Kidney glomerular epithelial cell (primary cell): ENCODE data around the gene POLR3GL.
A peak's percentile ranks its signal among the peaks of the same experiment; 100 is the strongest.

ENCODE experiments used
- DNase-seq: peaks from one replicate; lab custom pipeline; 2025; lab: John Stamatoyannopoulos, UW

Gene POLR3GL

DNA sequence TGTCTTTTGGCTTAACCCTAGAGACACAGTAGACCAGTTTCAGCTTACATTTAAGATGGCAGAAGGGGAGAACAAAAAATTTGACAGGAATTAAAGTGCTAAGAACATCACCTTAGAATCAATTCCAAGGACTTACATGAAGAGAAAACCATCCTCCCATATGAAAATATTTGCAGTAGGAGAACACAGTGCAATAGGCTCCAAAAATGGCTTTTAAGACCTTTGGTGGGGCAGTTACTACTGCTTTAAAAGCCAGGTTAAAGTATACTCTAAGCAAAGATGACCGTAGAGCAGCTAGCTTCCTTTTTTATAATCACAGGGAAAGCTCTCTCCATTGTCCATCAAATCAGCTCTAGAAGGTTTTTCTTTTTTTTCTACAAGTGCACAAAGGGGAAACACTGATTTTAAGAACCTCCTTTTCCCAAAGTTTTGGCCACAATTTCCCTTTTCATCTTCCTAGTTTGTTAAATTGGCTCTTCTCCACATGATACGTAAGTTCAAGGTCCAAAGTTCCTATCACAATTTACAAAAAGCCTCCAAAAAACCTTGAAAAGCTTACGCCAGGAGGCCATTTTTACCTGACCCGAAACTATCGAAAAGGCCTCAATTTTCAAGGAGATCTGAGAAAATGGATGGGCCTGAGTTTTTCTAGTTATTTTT, 28.6 kb downstream of the POLR3GL start:
- no peak for DNase-seq

DNA sequence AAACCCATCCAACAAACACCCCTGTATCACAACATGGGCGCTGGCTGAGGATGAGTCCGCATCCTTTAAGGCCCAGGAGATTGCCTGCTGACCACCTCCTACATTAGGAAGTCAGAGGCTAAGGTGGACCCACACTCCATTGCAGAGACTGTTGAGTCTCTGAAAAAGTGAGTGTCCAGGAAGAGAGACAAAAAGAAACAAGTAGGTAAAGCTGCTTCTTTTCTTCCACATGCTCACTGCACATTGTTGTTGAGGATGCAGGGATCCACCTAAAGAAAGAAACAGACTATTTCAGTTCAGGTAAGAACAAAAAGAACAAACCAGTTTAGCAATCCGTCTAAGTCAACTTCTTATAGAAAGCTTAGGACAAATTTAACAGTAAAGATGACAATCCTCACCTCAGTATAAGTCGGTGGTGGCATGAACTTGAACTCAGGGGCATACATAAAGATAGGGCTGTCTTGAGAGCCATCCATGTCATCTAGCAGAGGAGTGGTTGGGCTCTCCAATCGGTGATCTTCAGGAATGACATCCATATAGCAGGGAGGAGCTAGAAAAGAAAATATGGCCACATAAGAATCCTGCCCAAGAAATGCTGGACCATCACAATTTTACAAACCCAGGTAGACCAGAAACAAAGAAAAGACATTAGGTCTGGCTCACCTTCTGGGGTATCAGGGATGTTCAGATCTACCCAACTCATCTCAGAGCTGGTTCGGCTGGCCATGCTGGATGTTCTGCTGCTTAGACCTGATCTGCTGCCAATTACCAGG, 29.3 kb downstream of the POLR3GL start:
- DNase-seq = no peak

DNA sequence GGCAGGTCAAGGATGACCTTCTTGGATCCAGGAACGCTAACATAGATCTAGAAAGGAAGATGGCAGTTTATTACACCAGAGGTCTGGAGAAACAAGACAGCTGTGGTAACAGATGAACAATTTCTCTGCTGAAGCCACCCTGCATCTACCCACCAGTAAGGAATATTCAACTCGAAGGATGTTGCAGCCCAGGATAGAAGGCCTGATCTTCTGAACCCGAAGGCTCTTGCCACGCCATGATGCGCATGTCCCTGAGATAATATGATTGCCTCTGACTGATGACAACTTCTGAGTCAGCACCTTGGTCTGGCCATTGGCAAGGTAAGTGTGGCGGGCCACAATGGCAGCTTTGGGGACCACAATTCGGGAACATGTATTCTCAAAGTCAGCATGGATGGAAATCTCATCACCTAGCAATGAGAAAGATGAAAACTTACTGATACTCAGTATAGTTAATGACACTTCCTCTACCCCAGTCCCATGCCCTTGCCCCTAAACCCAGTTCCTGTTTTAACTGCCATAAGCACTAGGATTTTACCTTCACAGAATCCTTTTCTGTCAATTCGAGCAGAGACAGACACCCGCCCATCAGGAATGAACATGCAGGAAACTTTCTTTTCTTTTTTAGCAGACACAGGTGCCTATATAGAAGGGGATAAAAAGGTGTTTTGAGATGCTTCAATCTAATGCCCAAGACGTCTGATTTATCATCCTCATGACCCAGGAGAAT, 30.1 kb downstream of the POLR3GL start:
- DNase-seq = no peak

DNA sequence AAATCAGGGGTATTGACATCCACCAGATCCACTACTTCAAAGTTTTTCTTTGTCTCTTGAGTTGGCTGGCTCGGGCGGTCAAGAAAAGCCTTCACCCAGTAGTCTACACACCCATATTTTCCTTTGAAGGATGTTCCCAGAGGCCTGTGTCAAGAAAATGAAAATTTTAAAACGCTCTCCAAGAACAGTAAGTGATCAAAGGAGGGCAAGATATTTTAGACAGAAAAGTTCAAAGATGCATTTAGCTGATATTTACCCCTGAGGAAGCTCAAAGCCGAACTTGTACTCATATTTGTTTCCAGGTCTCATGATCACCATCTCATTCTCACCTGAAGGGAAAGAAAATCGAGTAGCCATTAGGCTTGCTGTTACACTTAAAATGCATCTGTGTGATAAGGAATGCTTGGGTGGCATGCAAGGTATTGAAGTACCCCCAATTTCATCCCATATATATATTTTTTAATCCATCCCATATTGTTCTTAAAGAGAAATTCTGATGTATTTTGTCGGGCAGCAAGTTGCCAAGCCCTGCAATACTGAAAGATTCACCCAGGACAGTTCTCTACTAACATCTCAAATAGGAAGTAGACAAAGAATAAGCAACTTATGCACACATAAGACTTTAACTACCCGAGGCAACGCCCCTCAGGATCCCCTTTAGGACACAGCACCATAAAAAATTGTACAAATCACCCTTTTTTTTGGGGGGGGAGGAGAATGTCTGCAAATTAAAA, 30.8 kb downstream of the POLR3GL start:
- DNase-seq = no peak

DNA sequence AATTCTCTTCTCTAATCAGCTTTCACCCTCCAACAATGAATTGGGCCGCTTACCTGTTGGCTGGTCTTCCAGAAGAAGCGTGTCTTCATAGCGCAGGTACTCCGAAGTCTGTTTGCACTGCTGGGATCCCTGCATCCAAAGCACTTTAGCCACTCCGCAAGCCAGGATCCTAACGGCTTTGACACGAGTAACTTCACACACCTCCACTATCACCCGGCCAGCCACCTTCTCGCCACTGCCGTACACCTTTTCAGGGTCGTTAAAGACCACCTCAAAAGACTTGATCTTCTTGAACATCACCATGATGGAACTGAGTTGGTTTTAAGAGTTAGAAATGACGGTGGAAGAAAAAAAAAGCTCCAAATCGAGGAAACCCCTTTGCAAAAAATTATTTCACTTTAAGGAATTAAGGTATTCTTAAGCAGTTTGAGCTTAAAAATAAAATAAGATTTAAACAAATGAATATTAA, 31.5 kb downstream of the POLR3GL start:
- peak; percentile 35 for DNase-seq

DNA sequence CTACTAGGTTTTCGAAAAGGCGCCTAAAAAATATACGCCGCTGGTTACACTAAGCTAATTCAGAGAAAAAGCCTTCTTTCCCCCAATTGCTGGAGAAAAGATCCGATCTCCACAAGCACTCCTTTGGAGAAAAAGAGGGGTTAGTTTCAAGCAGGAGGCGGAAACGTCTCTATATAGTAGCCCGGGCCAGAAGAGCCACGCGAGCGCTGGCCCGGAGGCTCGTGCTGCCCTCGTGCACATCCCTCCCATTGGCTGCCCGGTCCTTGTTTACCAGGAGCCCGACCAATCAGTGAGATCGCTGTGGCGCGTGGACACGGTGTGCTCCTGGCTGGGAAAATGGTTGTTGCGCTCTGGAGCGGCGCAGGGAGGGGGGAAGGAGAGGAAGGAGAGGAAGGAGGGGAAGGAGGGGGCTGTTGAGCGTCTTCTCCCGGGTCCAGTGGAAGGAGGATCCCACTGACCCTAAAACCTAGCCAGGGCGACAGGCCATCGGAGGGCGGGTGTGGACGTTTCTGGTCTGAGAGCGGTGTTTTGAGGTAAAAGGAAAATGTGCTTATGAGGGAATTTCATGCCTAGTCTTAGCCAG, 32.0 kb downstream of the POLR3GL start, which contains the start of gene TXNIP:
Gene TXNIP, minus strand, starts transcription at position 147 of the 583 bp plus-strand sequence. CDS start 313 bp downstream, outside the sequence.
- DNase-seq = peak; percentile 97

DNA sequence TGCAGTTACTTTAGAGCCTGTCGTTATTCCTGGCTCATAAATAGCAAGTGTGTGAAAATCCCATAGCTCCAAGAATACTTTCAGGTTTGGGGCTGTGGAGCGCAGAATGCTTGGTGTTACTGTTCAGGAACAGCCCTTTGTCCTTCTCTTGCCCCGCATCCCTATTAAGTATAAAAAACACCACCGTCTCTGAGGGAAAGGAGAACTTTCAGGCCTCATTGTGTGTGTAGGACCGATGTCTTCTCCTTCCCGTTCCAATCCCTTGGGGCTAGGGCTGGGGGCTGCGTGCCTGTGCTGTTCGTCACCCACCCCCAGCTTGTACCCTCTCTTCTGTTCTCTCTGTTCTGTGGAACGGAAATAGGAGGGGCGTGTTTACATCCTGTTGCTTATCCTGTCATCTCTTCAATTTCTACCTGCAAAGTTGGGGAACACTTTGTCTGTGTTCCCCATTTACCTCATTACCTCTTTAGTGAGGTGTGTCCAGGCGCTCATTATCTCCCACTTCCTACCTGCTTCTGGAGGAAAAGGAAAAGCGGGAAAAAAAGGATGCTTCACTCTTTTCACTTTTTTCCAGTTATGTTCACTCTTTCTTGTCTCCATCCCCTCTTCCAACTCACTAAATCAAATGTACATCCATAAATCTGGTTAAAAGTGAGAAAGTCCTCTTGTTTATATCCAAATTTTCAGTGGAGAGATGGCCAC, 32.7 kb downstream of the POLR3GL start:
- DNase-seq = no peak

DNA sequence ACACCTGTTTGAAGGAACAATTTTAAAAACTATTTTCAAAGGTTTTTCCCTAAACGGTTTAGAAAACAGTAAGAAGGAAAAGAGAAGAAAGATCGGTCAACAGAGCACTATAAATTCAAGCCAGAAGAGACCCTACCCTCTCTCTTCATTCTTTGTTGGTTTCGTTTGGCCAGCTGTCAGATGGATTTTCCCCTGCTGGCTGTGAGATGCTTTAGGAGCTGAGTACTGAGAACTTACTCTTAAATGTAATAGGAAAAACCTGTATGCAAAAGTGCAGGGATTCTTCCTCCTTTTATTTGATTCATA, 33.2 kb downstream of the POLR3GL start:
- DNase-seq = no peak

DNA sequence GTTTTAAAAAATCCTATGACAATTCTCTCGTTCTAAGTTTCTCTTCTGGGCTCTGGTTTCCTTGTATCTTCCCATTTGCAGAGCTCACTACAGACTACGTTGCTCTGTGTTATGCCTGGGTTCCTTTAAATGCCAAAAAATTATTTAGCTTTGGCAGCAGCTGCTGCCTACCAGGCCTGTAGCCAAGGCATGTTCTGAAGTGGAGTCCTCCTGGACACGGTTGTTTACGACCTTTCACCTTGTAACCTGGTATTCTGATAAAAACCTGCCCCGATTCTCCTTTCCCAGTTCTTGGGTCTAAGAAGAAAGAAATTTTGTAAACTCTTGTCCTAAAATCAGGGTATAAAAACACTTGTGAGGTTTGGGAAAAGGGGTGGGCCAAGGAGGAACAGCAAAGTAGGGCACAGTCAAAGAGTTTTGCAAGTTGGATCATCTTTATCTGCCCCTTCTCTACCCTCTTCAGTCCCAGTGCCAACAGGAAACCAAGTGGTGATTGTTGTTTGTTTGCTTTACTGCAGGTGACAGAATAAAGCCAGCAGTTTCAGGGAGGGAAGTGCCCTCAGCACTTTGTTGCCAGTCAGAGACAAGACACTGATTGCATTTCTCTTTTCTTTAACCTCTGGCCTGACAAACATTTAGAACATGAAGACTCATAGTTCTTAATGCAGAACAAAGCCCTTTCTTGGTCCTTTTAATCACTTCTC, 35.0 kb downstream of the POLR3GL start:
- no peak for DNase-seq

DNA sequence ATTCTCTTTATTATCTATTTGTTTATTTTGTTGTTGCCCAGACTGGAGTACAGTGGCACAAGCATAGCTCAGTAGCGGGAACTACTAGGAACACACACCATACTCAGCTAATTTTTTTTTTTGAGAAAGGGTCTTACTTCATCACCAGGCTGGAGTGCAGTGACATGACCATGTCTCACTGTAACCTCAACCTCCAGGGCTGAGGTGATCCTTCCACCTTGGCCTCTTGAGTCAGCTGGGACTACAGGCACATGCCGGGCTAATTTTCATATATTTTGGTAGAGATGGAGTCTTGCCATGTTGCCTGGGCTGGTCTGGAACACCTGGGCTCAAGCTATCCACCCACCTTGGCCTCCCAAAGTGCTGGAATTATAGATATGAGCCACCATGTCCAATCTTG, 37.2 kb downstream of the POLR3GL start:
- no peak for DNase-seq

DNA sequence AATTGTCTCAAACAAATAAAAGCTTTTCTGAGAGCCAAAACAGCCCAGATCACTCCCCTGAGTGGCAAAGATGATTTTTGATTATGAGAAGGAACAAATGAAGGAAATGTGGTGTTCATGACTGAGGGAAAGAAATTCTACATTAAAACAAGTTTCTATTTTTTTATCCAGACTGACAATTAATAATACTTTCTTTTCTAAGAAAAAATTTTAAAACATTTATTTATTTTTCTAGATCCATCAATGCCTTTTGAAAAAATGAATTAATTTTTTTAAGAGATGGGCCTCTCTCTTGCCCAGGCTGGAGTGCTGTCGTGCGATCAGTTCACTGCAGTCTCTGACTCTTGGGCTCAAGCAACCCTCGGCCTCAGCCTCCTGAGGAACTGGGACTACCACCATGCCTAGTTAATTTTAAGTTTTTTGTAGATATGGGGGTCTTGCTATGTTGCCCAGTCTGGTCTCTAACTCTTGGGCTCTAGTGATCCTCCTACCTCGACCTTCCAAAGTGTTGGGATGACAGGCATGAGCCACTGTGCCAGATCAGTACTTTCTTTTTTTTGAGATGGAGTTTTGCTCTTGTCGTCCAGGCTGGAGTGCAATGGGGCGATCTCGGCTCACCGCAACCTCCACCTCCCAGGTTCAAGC, 43.1 kb downstream of the POLR3GL start:
- DNase-seq = no peak

DNA sequence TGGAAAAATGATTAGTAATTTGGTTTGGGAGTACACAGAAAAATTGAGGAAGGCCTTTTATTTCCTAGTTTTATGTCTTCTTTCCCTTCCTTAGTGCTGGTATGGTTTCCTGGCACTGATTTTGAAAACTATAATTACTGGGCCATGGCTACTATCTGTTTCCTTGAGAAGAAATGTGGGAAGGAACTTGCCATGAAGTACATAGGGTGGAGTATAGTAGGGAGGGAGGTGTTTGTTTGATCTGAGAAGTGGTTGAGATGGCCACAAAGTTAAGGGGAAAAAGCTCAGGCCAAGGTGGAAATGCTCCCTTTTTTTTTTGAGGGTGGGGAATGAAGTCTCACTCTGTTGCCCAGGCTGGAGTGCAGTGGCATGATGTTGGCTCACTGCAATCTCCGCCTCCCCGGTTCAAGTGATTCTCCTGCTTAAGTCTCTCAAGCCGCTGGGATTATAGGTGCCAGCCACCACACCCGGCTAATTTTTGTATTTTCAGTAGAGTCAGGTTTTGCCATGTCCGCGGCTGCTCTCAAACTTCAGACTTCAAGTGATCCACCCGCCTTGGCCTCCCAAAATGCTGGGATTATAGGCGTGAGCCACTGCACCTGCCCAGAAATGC, 45.7 kb downstream of the POLR3GL start:
- no peak for DNase-seq

DNA sequence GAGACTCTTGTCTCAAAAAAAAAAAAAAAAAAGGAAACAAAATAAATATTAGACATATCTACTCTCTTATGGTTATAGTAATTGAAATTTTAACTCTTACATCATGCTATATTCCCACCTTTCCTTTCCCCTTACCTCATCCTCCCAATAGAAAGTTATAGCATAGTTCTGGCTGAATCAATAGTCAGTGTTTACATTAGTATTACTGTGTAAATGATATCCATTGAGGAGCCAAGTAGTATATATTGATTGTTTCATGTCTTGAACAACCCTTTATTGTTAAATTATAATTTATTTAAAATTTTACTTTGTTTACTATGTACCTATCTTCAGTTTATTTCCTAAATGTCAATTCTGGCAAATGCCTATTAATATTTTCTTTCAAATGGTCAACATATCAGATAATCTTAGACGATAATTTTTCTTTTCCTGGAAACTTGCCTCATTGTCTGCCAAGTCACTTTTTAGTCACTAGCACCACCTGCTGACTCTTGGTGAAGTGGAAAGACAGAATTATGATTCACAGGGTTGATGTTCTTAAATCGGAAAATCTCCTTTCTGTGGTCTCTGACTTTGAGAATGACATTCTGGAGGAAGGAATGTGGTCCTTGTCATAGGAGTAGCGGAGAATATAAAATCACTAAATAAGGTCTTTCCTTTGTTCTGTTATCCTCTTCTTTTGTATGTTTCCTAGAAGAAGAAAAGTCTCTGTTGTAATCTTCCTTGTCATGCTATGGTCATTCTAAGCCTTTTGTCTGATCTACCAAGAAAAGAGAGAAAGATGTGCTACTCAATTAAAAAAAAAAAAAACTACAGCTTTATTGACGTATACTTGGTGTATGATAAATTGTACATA, 48.4 kb downstream of the POLR3GL start:
- peak; percentile 65 for DNase-seq

DNA sequence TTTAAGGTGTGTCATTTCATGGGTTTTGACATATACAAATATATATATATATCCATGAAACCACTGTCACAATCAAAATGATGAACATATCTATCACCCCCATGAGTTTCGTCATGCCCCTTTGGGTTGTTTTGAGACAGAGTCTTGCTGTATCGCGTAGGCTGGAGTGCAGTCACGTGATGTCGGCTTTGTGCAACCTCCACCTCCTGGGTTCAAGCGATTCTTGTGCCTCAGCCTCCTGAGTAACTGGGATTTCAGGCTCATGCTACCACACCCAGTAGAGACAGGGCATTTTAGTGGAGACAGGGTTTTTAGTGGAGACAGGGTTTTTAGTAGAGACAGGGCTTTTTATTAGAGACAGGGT, 49.1 kb downstream of the POLR3GL start:
- no peak for DNase-seq

DNA sequence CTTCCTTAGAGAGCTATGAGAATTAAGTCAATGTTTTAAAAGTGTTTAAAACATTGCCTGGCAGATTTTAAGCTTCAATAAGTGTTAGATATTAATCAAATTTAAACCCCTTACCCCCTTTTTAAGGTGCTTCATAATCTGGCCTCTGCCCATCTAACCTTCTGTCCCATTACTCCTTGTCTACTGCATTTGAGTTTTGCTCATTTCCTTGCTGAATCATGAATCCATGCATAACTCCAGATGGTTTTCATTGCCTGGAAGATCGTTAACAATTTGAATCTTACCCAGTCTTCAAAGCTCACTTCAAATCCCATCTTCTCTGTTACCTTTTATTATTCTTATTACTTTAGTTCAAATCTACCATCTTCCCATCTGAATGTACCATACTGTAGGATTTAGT, 52.4 kb downstream of the POLR3GL start:
- DNase-seq = no peak

DNA sequence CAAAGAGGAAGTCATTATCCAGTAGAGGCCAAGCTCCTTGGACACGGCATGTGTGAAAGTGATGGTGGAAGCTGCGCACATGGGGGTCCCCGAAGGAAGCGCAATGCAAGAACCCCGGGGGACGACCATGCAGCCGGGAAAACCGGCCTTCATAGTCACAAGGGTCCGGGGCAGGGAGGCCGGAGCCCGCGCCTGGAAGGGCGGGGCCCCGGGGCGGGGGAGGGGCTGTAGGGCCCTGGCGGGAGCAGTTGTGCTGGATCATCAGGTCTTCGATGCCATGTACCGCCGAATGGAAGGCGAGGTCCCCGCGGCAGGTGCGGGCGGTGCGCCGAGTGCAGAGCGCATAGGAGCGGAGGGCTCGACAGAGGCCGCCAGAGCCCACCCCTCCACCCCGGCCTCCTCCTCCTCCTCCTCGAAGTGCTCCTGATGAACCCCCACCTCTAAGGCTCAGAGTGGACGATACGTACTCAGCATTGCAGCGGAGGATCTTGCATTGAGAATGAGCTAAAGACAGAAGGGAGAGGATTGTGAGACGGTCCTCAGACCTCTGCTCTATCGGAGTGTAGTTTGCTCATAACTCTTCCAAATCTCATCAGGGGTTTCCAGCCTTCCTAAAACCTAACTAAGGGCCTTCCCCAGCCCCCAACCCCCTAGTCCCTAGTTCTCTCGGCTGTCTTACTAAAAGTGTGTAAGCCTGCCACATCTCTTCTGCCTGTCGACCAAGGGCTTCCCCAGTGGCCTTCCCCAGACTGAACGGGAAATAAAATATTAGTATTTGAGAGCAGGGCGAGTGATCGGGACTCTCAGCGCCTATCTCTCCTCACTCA, 55.0 kb downstream of the POLR3GL start:
- no peak for DNase-seq

DNA sequence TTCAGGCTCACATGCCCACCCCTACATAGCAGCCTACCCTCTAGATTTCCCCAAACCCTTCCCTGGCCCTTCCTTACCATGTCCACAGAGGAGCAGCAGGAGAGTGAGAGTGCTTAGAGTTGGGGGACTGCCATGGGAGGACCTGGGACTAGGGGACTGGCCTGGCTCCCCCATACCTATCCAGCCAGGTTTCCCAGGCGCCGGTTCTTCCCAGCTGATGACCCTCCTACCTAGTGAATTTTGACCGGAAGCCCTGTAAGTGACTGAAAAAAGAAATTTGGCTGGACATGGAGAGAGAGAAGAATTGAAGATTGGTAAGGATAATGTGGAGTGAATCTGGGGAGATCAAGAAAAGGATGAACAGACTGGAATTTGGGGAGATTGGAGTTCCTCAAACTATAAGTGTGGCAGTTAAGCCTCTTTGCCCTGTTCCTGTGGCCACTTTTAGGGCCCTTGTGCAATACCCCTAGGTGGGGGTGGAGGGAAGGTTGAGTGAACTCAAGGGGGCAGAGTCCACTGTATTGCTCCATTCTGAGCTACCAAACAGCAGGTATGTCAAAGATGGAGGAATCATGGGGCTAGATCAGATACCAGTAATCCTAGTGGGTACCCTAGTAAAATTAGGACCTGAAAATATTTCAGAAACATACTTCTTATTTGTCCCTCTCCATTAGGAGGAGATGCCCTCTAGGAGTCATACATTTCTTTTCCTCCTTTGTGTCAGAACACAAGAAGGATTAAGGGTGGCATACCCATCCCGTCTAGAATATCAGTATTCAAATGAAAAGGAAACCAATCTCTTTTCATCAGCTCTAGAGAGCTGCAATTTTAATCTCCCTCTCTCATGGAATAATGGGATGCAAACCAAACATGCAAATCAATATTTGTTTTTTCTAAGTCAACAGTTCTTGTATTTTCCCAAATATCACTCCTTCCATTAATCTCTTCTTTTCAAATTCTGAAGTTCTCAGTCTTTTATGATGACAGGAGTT, 55.9 kb downstream of the POLR3GL start:
- DNase-seq = no peak
